ENCODE results near the gene MORC3. TPM values are rescaled to one million over a fixed set of nuclear protein-coding genes. Genes with fewer than 3 reads are reported as not detected.

Gene MORC3
- total RNA-seq, 4 donors from 2014 or later = 39.3 to 64.3 (median 40.5) TPM

DNA sequence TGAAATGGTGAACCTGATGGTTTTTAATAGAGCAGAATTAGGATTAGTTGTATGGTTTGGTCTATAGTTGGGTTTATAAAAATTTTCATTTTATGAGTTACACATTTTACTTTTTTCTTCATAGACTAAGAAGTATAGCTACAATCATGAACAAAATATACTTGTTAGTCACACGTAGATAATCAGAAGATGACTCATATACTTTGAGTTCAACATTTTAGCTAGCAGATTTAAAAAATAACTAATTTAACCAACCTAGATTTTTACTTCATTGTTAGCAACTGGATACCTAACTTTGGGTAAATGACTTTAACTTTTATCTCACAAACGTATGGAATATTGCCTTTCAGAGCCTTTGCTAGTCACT, 27.9 kb downstream of the MORC3 start:
- H3K4me1 ChIP-seq = no peaks in the 10 kb centered on the region
- H3K9me3 ChIP-seq = no peaks in the 10 kb centered on the region
- no peaks in the 10 kb centered on the region for H3K27me3 ChIP-seq
- H3K4me3 ChIP-seq = no peak overlapping the region
- 90 to 93% methylated on average over 2 of the region's 2 CpGs for WGBS, 2 donors
- no peak overlapping the region for H3K27ac ChIP-seq
- TF ChIP-seq, protein P1, sequence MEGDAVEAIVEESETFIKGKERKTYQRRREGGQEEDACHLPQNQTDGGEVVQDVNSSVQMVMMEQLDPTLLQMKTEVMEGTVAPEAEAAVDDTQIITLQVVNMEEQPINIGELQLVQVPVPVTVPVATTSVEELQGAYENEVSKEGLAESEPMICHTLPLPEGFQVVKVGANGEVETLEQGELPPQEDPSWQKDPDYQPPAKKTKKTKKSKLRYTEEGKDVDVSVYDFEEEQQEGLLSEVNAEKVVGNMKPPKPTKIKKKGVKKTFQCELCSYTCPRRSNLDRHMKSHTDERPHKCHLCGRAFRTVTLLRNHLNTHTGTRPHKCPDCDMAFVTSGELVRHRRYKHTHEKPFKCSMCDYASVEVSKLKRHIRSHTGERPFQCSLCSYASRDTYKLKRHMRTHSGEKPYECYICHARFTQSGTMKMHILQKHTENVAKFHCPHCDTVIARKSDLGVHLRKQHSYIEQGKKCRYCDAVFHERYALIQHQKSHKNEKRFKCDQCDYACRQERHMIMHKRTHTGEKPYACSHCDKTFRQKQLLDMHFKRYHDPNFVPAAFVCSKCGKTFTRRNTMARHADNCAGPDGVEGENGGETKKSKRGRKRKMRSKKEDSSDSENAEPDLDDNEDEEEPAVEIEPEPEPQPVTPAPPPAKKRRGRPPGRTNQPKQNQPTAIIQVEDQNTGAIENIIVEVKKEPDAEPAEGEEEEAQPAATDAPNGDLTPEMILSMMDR (IDR thresholded peaks at IDR 0.05) = no peak
- no peak for TF ChIP-seq POLR2A (IDR thresholded peaks at IDR 0.05)
- no peak for TF ChIP-seq EP300 (IDR thresholded peaks at IDR 0.05)
- H3K36me3 ChIP-seq = peaks cover 0 to 93% (median 8%) of the 10 kb centered on the region in 3 donors
- DNase-seq (ENCODE audit: low spot score in 2 of 2) = no peak

DNA sequence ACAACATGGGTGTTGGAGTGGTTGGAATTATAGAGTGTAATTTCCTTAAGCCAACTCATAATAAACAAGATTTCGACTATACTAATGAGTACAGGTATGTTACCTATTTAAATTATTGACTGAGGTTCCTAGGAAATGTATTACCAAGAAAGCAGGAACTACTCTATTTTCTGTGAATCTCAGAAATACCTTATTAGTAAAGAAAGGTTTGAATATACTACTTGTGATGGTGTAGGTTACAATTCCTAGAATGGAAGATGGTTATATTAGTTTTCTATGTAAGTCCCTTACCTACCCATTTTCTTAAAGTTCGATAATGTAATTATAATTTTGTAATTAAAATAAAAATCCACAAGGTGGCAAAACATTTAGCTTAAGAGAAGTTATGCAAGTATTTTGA, 29.3 kb downstream of the MORC3 start:
- TF ChIP-seq, protein P1 (IDR thresholded peaks at IDR 0.05) = no peak
- TF ChIP-seq POLR2A (IDR thresholded peaks at IDR 0.05) (no peak), EP300 (IDR thresholded peaks at IDR 0.05) (no peak)
- 99% methylated on average over 2 of the region's 2 CpGs for WGBS, 2 donors
- H3K27ac ChIP-seq = no peak overlapping the region
- no peak for DNase-seq (ENCODE audit: low spot score in 2 of 2)
- H3K4me3 ChIP-seq = no peak overlapping the region
- peaks cover 0 to 92% (median 8%) of the 10 kb centered on the region in 3 donors for H3K36me3 ChIP-seq
- H3K4me1 ChIP-seq = no peaks in the 10 kb centered on the region
- H3K27me3 ChIP-seq = no peaks in the 10 kb centered on the region
- no peaks in the 10 kb centered on the region for H3K9me3 ChIP-seq

DNA sequence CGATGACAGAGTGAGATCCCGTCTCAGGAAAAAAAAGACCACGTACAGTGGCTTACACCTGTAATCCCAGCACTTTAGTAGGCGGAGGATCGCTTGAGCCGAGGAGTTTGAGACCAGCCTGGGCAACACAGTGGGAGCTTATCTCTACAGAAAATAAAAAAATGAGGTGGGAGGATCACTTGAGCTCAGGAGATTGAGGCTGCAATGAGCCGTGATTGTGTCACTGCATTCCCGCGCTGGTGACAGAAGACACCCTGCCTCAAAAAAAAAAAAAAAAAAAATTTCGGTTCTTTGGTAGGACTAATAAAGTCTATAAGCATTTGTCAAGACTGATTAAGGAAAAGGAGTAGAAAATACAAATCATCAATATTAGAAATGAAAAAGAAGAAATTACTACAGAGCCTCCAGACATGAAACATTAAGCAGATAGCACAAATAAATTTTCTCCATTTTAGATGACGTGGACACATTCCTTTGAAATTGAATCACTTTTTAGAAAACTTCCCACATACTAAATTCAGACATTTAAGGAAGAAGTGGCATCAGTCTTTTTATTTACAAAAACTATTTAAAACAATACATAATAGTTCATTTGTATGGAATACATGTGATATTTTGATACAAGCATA, 30.4 kb downstream of the MORC3 start:
- TF ChIP-seq, protein P1 (IDR thresholded peaks at IDR 0.05) = no peak
- TF ChIP-seq POLR2A (IDR thresholded peaks at IDR 0.05) (no peak), EP300 (IDR thresholded peaks at IDR 0.05) (no peak)
- Histone ChIP-seq H3K4me3 (no peak overlapping the region), H3K4me1 (no peaks in the 10 kb centered on the region), H3K36me3 (peaks cover 0 to 88% (median 8%) of the 10 kb centered on the region in 3 donors), H3K9me3 (no peaks in the 10 kb centered on the region), H3K27me3 (no peaks in the 10 kb centered on the region), H3K27ac (no peak overlapping the region)
- 81 to 91% methylated on average over 11 of the region's 11 CpGs for WGBS, 2 donors
- no peak for DNase-seq (ENCODE audit: low spot score in 2 of 2)

DNA sequence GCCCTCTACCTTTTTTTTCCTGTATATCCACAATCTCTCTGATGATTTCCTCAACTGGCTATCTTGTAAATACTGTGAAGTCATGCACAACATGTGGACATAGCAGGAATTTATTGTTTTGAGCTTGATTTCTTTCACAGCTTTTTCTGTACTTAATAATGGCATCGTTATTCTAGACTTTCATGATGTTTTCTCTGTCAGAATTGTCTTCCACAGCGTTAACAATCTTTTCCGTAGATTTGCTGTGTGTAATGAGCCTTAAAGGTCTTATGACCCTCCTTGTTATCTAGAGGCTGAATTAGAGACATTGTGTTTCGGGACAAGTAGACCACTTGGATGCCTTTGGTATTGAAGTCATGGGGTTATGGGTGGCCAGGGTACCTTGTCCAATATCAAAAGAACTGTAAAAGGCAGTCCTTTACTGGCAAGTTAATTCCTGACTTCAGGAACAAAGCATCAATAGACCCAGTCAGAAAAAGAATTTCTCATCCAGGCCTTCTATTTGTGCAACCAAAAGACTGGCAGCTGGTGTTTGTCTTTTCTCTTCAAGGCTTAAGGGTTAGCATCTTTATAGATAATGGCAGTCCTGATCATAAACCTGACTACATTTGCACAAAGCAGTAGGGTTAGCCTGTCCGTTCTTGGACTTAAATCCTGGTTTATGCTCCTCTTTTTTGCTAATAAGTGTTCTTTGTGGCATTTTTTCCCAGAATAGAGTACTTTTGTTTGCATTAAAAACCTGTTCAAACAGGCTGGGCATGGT, 35.1 kb downstream of the MORC3 start:
- no peaks in the 10 kb centered on the region for H3K9me3 ChIP-seq
- no peaks in the 10 kb centered on the region for H3K4me1 ChIP-seq
- no peak overlapping the region for H3K27ac ChIP-seq
- TF ChIP-seq, protein P1 (IDR thresholded peaks at IDR 0.05) = no peak
- no peak for TF ChIP-seq EP300 (IDR thresholded peaks at IDR 0.05)
- WGBS, 2 donors = 65 to 67% methylated on average over 5 of the region's 5 CpGs
- no peak for DNase-seq (ENCODE audit: low spot score in 2 of 2)
- no peak overlapping the region for H3K4me3 ChIP-seq
- H3K36me3 ChIP-seq = peaks cover 0 to 83% (median 16%) of the 10 kb centered on the region in 3 donors
- H3K27me3 ChIP-seq = no peaks in the 10 kb centered on the region

DNA sequence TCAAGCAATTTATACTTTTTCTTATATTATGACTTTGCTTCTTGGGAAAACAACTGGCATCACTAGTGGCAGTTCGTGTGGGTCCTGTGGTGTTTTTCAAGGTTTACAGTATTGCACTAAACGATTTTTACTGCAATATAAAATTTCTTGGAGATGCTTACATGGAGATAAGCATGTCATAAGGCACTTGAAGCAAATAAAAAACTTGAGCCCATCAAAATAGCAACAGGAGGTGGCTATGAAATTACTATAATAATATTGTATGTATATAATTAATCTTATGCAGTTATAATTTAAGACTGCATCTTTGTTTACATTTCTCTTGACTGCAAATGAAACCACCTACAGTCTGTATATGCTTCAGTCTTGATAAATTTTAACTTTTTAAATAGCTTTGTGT, 35.9 kb downstream of the MORC3 start:
- DNase-seq (ENCODE audit: low spot score in 2 of 2) = no peak
- Histone ChIP-seq H3K36me3 (peaks cover 0 to 85% (median 21%) of the 10 kb centered on the region in 3 donors), H3K4me3 (no peak overlapping the region), H3K27me3 (no peaks in the 10 kb centered on the region), H3K9me3 (no peaks in the 10 kb centered on the region), H3K27ac (no peak overlapping the region), H3K4me1 (no peaks in the 10 kb centered on the region)
- TF ChIP-seq, protein P1 (IDR thresholded peaks at IDR 0.05) = no peak
- TF ChIP-seq POLR2A (IDR thresholded peaks at IDR 0.05) = no peak
- TF ChIP-seq EP300 (IDR thresholded peaks at IDR 0.05) = no peak
- WGBS, 2 donors = 76 to 91% methylated on average over 2 of the region's 2 CpGs

All from tibial nerve (tissue), 4 donors.